Measurements from ENCODE around the gene TRPM2. TPM values are rescaled to one million over a fixed set of nuclear protein-coding genes. Genes with fewer than 3 reads are reported as not detected.

Gene TRPM2
- total and polyA plus RNA-seq, 3 experiments from 2014 or later = 1.9 to 2.6 (median 2.4) TPM

DNA sequence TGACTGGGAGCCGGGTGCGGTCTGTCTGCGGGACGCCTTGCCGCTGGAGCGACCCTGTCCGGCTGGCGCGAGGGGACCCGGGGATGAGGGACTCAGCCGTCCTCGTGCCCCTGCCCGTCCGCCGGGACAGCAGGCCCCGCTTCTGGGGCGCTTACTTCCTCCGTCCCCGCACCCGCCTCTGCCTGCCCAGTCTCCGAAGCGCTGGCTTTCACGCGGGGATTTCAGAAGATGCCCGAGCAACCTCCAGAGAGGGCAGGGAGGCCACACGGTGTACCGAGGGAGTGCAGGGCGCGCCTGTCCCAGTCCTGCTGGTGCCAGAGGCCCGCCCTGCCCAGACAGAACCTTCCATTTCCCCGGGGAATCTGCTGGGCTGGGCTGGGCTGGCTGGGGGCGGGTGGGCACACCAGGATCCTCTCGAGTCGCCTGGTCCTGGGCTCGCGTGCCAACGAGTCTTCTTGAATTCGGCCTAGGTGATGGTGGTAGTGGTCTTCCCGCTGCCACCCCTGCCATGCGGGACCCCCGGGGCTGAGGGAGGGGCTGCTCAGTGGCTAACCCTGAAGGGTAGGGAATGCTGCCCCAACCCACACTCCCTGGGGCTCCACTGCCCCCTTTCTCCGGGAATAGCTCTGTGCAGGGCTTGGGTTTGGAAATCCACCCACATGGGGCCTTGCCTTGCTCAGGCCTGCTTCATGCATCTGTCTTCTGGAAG lies 2.5 kb upstream of the TRPM2 start:
- Histone ChIP-seq H3K27me3 (ENCODE audit: insufficient read depth, low read length, poor library complexity, severe bottlenecking) (peaks cover 4% of the 10 kb centered on the region), H3K4me3 (ENCODE audit: low read length) (no peak overlapping the region), H3K9me3 (ENCODE audit: low read length) (no peaks in the 10 kb centered on the region), H3K27ac (ENCODE audit: low read depth, low read length) (no peak overlapping the region), H3K4me1 (ENCODE audit: insufficient read depth, low read length) (peaks cover 36% of the 10 kb centered on the region), H3K36me3 (ENCODE audit: insufficient read depth, low read length) (no peaks in the 10 kb centered on the region)
- no peaks in the 10 kb centered on the region for H3K9me3 Mint-ChIP-seq
- H3K36me3 Mint-ChIP-seq = no peaks in the 10 kb centered on the region
- POLR2A ChIA-PET = no interaction called here
- CTCF ChIA-PET = no interaction called here
- peaks cover 9 to 16% of the 10 kb centered on the region in 2 donors for H3K27me3 Mint-ChIP-seq
- no peak overlapping the region for H3K4me3 Mint-ChIP-seq
- H3K27ac Mint-ChIP-seq = no peak overlapping the region
- peaks cover 33 to 37% (median 37%) of the 10 kb centered on the region in 3 donors for H3K4me1 Mint-ChIP-seq
- no peak for DNase-seq

DNA sequence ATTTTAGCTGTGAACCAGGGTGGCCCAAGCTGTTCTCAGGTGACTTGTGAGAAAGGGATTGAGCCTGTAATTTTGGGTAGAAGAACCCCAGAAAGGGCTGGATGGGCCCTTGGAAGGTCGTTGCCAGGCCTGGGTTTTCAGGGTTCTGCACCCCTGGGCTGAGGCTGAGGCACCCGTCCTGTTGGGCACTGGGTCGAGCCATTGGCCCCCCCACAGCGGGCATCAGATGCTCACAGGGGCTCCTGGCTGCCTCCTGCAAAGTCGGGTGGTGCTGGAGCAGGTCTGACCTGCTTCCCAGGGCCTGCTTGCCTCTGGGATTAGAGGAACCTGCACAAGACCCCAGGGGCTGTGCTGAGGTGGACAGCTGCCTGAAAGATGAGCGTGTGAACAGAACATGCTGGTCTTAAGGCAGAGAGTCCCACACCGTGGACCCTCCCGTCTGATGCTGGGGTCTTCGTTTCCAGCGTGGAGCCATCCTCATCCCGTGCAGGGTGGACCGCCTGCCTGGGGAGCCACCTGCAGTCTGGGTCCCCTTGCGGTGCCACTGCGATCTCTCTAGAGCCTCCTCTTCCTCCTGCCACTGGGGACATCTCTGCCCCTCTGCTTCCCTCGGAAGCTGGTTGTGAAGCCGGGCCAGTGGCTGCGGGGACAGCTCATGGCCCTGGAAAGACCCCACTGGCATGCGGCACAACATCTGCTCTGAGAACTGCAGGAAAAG lies 1.7 kb upstream of the TRPM2 start:
- Histone ChIP-seq H3K27ac (ENCODE audit: low read depth, low read length) (no peak overlapping the region), H3K27me3 (ENCODE audit: insufficient read depth, low read length, poor library complexity, severe bottlenecking) (peaks cover 4% of the 10 kb centered on the region), H3K36me3 (ENCODE audit: insufficient read depth, low read length) (no peaks in the 10 kb centered on the region), H3K9me3 (ENCODE audit: low read length) (no peaks in the 10 kb centered on the region), H3K4me1 (ENCODE audit: insufficient read depth, low read length) (peaks cover 36% of the 10 kb centered on the region), H3K4me3 (ENCODE audit: low read length) (no peak overlapping the region)
- H3K4me3 Mint-ChIP-seq = no peak overlapping the region
- no peaks in the 10 kb centered on the region for H3K9me3 Mint-ChIP-seq
- H3K27ac Mint-ChIP-seq = no peak overlapping the region
- POLR2A ChIA-PET = no interaction called here
- peaks cover 35 to 40% (median 37%) of the 10 kb centered on the region in 3 donors for H3K4me1 Mint-ChIP-seq
- CTCF ChIA-PET = no interaction called here
- no peaks in the 10 kb centered on the region for H3K36me3 Mint-ChIP-seq
- peaks cover 9 to 16% of the 10 kb centered on the region in 2 donors for H3K27me3 Mint-ChIP-seq
- no peak for DNase-seq

DNA sequence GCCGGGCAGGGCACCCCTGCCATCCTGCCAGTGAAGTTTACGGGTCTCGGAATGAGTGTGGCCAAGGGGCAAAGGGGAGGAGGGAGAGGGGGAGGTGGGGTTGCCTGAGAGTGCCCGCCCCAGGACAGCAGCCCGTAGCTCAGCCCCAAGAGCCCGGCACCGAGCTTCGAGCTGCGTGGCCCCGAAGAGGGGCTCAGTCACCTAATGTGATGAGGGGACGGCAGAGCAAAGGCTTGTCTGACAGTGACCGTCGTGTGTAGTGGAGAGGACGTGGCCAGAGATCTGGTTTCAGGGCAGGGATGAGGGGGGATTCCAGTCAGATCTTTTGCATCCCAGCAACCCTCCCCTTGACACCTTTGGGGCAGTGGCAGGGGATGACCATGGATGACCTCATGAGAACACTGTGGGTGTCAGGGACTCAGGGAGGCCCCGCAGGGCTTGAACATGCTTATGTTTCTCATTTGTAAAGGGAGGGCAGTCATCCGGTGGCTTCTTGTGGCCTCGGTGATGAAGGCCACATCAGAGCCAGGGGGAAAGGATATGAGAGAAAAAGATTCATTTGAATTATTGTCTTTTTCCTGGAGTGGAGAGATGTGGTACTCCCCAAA lies 1.1 kb upstream of the TRPM2 start:
- H3K4me1 Mint-ChIP-seq = peaks cover 35 to 40% (median 37%) of the 10 kb centered on the region in 3 donors
- no peak overlapping the region for H3K4me3 ChIP-seq (ENCODE audit: low read length)
- no peaks in the 10 kb centered on the region for H3K36me3 ChIP-seq (ENCODE audit: insufficient read depth, low read length)
- H3K27ac ChIP-seq (ENCODE audit: low read depth, low read length) = no peak overlapping the region
- no peaks in the 10 kb centered on the region for H3K9me3 Mint-ChIP-seq
- peak overlapping the region in 6 of 7 donors; percentile 17 to 87 (median 73) for H3K4me3 Mint-ChIP-seq
- ChIA-PET CTCF (no interaction called here), POLR2A (no interaction called here)
- H3K27ac Mint-ChIP-seq = peak overlapping the region in 2 of 8 donors; percentile 12 to 33
- DNase-seq = no peak
- peaks cover 4% of the 10 kb centered on the region for H3K27me3 ChIP-seq (ENCODE audit: insufficient read depth, low read length, poor library complexity, severe bottlenecking)
- peaks cover 36% of the 10 kb centered on the region for H3K4me1 ChIP-seq (ENCODE audit: insufficient read depth, low read length)
- no peaks in the 10 kb centered on the region for H3K36me3 Mint-ChIP-seq
- H3K9me3 ChIP-seq (ENCODE audit: low read length) = no peaks in the 10 kb centered on the region
- peaks cover 9 to 15% of the 10 kb centered on the region in 2 donors for H3K27me3 Mint-ChIP-seq

DNA sequence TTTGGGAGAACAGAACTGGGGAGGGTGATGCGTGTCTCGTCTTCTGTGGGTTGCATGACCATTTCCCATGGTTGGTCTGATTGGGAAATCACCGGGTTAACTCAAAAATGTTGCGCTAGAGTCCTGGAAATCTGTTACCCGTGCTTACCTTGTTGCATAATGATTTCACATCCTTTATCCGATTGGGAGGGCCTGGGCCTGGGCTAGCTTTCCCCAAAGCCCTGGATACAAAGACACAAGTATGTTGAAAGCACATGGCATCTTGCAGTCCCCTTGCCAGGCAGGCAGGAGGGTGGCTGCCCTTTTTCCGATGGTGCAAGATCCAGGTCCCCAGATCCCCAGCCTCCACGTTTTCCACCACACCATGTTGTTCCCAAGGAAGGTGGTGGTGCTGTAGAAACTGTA lies 582 bp downstream of the TRPM2 start:
- ChIA-PET CTCF (no interaction called here), POLR2A (interaction anchor here (1.1 kb wide), 1 partner anchor 15 kb away, joined by 4 read pairs; the partner anchor contains the start of gene CFAP410)
- Mint-ChIP-seq H3K27ac (peak overlapping the region in 2 of 8 donors; percentile 21 to 74), H3K4me1 (peaks cover 33 to 40% (median 35%) of the 10 kb centered on the region in 3 donors), H3K27me3 (peaks cover 3 to 7% of the 10 kb centered on the region in 2 donors), H3K36me3 (no peaks in the 10 kb centered on the region), H3K4me3 (peak overlapping the region in 6 of 7 donors; percentile 71 to 87 (median 84)), H3K9me3 (no peaks in the 10 kb centered on the region)
- no peak for DNase-seq
- no peak overlapping the region for H3K27ac ChIP-seq (ENCODE audit: low read depth, low read length)
- no peaks in the 10 kb centered on the region for H3K9me3 ChIP-seq (ENCODE audit: low read length)
- peaks cover 36% of the 10 kb centered on the region for H3K4me1 ChIP-seq (ENCODE audit: insufficient read depth, low read length)
- H3K27me3 ChIP-seq (ENCODE audit: insufficient read depth, low read length, poor library complexity, severe bottlenecking) = peaks cover 4% of the 10 kb centered on the region
- no peaks in the 10 kb centered on the region for H3K36me3 ChIP-seq (ENCODE audit: insufficient read depth, low read length)
- H3K4me3 ChIP-seq (ENCODE audit: low read length) = peak overlapping the region; percentile 55

DNA sequence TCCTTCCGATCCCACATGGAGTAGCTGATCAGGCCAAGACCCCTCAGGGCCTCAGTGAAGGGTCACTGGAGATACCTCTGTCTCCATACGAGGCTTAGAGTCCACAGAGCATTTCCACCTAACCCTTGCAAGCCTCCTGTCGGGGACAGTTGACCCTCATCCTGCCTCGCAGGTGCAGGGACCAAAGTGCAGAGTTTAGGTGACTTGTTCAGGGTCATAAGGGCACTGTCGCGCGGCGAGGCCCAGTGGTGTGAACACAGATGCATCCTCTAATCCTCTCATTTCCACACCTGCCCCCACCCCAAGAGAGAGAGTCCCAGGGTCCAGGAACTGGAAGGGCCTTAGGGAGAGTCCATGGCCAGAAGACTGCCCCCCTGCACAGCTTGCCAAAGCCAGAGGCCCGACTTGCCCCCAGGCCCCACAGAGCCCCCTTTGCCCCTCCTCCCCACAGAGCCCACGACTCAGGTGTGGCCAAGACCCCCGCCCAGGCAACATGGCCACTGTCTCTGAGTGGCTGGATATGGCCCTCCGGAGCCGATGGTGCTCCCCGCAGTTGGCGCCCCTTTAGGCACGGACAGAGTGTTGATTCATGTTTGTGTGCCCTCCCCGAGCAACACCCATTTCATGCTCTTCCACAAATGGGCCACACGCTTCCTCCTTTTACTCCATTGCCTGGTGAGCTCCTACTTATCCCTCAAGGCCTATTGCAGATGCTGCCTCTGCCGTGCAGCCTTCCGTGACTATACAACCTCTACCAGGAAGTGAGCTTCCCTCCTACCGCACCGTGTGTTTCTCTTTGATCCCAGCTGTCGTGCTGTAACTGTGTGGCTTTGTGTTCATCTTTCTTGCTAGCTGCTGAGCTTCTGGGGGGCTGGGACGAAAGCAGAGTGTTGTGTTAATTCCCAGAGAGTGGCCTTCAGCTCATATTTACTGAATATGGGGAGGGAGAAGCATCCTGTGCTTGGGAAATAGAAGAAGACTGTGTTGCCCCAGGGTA lies 1.7 kb downstream of the TRPM2 start:
- Mint-ChIP-seq H3K27ac (peak overlapping the region in 6 of 8 donors; percentile 14 to 80 (median 64)), H3K4me1 (peaks cover 33 to 40% (median 35%) of the 10 kb centered on the region in 3 donors), H3K4me3 (peak overlapping the region; percentile 40 to 85 (median 80)), H3K36me3 (no peaks in the 10 kb centered on the region), H3K9me3 (no peaks in the 10 kb centered on the region), H3K27me3 (peaks cover 3 to 4% of the 10 kb centered on the region in 2 donors)
- Histone ChIP-seq H3K9me3 (ENCODE audit: low read length) (no peaks in the 10 kb centered on the region), H3K36me3 (ENCODE audit: insufficient read depth, low read length) (no peaks in the 10 kb centered on the region), H3K27me3 (ENCODE audit: insufficient read depth, low read length, poor library complexity, severe bottlenecking) (peaks cover 4% of the 10 kb centered on the region), H3K27ac (ENCODE audit: low read depth, low read length) (no peak overlapping the region), H3K4me3 (ENCODE audit: low read length) (peak overlapping the region; percentile 34), H3K4me1 (ENCODE audit: insufficient read depth, low read length) (peaks cover 36% of the 10 kb centered on the region)
- ChIA-PET POLR2A (no interaction called here), CTCF (no interaction called here)
- DNase-seq = no peak

DNA sequence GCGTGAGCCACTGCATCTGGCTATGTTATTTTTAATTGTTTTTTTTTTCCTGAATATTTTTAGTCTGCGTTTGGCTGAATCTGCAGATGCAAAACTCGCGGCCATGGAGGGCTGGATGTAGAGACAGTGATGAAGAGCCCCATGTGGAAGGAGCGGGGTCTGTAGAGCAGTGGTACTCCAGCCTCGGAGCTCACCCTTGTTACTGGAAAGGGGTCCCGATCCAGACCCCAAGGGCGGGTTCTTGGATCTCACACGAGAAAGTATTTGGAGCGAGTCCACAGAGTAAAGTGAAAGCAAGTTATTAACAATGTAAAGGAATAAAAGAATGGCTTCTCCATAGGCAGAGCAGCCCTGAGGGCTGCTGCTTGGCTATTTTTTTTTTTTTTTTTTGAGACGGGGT lies 2.7 kb downstream of the TRPM2 start:
- H3K4me1 Mint-ChIP-seq = peaks cover 33 to 40% (median 35%) of the 10 kb centered on the region in 3 donors
- Histone ChIP-seq H3K36me3 (ENCODE audit: insufficient read depth, low read length) (no peaks in the 10 kb centered on the region), H3K9me3 (ENCODE audit: low read length) (no peaks in the 10 kb centered on the region), H3K27me3 (ENCODE audit: insufficient read depth, low read length, poor library complexity, severe bottlenecking) (peaks cover 4% of the 10 kb centered on the region), H3K27ac (ENCODE audit: low read depth, low read length) (no peak overlapping the region), H3K4me1 (ENCODE audit: insufficient read depth, low read length) (peaks cover 36% of the 10 kb centered on the region), H3K4me3 (ENCODE audit: low read length) (no peak overlapping the region)
- H3K4me3 Mint-ChIP-seq = no peak overlapping the region
- H3K27me3 Mint-ChIP-seq = peaks cover 3 to 7% of the 10 kb centered on the region in 2 donors
- H3K36me3 Mint-ChIP-seq = no peaks in the 10 kb centered on the region
- ChIA-PET POLR2A (no interaction called here), CTCF (no interaction called here)
- DNase-seq = no peak
- H3K27ac Mint-ChIP-seq = no peak overlapping the region
- H3K9me3 Mint-ChIP-seq = no peaks in the 10 kb centered on the region

DNA sequence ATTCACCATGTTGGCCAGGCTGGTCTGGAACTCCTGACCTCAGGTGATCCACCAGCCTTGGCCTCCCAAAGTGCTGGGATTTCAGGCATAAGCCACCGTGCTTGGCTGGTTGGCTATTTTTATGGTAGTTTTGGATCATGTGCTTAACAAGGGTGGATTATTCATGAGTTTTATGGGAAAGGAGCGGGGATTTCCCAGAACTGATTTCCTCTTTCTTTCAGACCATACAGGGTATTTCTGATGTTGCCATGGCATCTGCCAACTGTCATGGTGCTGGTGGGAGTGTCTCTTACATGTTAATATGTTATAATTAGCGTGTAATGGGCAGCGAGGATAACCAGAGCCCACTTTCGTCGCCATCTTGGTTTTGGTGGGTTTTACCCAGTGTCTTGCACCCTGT lies 3.2 kb downstream of the TRPM2 start:
- no peak overlapping the region for H3K4me3 Mint-ChIP-seq
- H3K9me3 Mint-ChIP-seq = no peaks in the 10 kb centered on the region
- H3K4me1 ChIP-seq (ENCODE audit: insufficient read depth, low read length) = peaks cover 36% of the 10 kb centered on the region

More for the DNA sequence above, 3.2 kb downstream of the TRPM2 start:
- Histone ChIP-seq H3K4me3 (ENCODE audit: low read length) (no peak overlapping the region), H3K9me3 (ENCODE audit: low read length) (no peaks in the 10 kb centered on the region), H3K36me3 (ENCODE audit: insufficient read depth, low read length) (no peaks in the 10 kb centered on the region), H3K27ac (ENCODE audit: low read depth, low read length) (no peak overlapping the region), H3K27me3 (ENCODE audit: insufficient read depth, low read length, poor library complexity, severe bottlenecking) (peaks cover under 1% of the 10 kb centered on the region)
- H3K36me3 Mint-ChIP-seq = no peaks in the 10 kb centered on the region
- peaks cover 3 to 4% of the 10 kb centered on the region in 2 donors for H3K27me3 Mint-ChIP-seq
- peaks cover 33 to 40% (median 35%) of the 10 kb centered on the region in 3 donors for H3K4me1 Mint-ChIP-seq
- DNase-seq = no peak
- ChIA-PET POLR2A (no interaction called here), CTCF (no interaction called here)
- H3K27ac Mint-ChIP-seq = peak overlapping the region in 1 of 8 donors; percentile 81

Measured in CD8-positive, alpha-beta memory T cell (primary cell).